Iris pigment epithelial cell (primary cell): Measurements from ENCODE around the gene MYO18B.

ENCODE experiments used
- DNase-seq: peaks from one replicate; pipeline ENCODE4 v3.0.0-alpha.2; 2011; ENCODE audit warnings: low read depth

Gene MYO18B

GRCh38 chr22:25902402-25902801 lies 160.4 kb downstream of the MYO18B start:
- DNase-seq, result no peak

- DNase-seq, result no peak
Observed at GRCh38 chr22:25903294-25903693, 161.3 kb downstream of the MYO18B start.

- no peak for DNase-seq
Observed at GRCh38 chr22:25908212-25908611, 166.2 kb downstream of the MYO18B start.

- no peak for DNase-seq
Observed at GRCh38 chr22:25908755-25909154, 166.8 kb downstream of the MYO18B start.

- DNase-seq, result no peak
Observed at GRCh38 chr22:25909614-25910387, 167.8 kb downstream of the MYO18B start.

GRCh38 chr22:25911243-25911972 lies 169.4 kb downstream of the MYO18B start:
- DNase-seq, result no peak

- no peak for DNase-seq
Observed at GRCh38 chr22:25919452-25919851, 177.5 kb downstream of the MYO18B start.

- DNase-seq, result no peak
Observed at GRCh38 chr22:25922141-25922540, 180.2 kb downstream of the MYO18B start.

GRCh38 chr22:25923914-25924313 lies 181.9 kb downstream of the MYO18B start:
- DNase-seq, result no peak

- DNase-seq, result no peak
Observed at GRCh38 chr22:25928038-25928437, 186.1 kb downstream of the MYO18B start.

GRCh38 chr22:25929321-25929878 lies 187.4 kb downstream of the MYO18B start:
- no peak for DNase-seq

- DNase-seq, result no peak
Observed at GRCh38 chr22:25930083-25930482, 188.1 kb downstream of the MYO18B start.

GRCh38 chr22:25930788-25931310 lies 188.9 kb downstream of the MYO18B start:
- no peak for DNase-seq

- no peak for DNase-seq
Observed at GRCh38 chr22:25933158-25933788, 191.3 kb downstream of the MYO18B start.

GRCh38 chr22:25935266-25936058 lies 193.5 kb downstream of the MYO18B start:
- DNase-seq, result no peak

GRCh38 chr22:25938151-25938550 lies 196.2 kb downstream of the MYO18B start:
- no peak for DNase-seq

- DNase-seq, result no peak
Observed at GRCh38 chr22:25939384-25939783, 197.4 kb downstream of the MYO18B start.

- DNase-seq, result no peak
Observed at GRCh38 chr22:25940479-25940878, 198.5 kb downstream of the MYO18B start.

GRCh38 chr22:25941365-25941960 lies 199.5 kb downstream of the MYO18B start:
- no peak for DNase-seq

GRCh38 chr22:25942115-25942855 lies 200.3 kb downstream of the MYO18B start:
- DNase-seq, result no peak
